GM23248 (cell line): ENCODE results near the gene NHLRC2.

Experiments used
- EZH2 ChIP-seq: fragments of 200-600 bp; sonication (generic); IDR thresholded peaks from 2 replicates; pipeline ENCODE4 v1.6.1; 2018; ENCODE audit warnings: antibody characterized with exemption, mild to moderate bottlenecking; ENCODE audit not compliant: insufficient read depth, poor library complexity, severe bottlenecking
- EZH2phosphoT487 ChIP-seq: fragments of 200-600 bp; sonication (generic); IDR thresholded peaks from 2 replicates; pipeline ENCODE4 v1.6.1; 2018; ENCODE audit warnings: antibody characterized with exemption, moderate library complexity, mild to moderate bottlenecking, low read depth; ENCODE audit not compliant: insufficient read depth

- TF ChIP-seq EZH2 (no peak), EZH2phosphoT487 (no peak)
Measured at GRCh38 chr10:113927440-113927839, 73.0 kb downstream of the NHLRC2 start.
